H1 (cell line): Measurements from ENCODE around the gene CALHM5. TPM values are rescaled to one million over a fixed set of nuclear protein-coding genes. Genes with fewer than 3 reads are reported as not detected.

ENCODE experiments used
- CTCF ChIA-PET: fragments of 300-600 bp; sonication (Branson Sonifier 250); formaldehyde crosslinking; loops from one replicate; lab custom pipeline; 2021; ENCODE audit not compliant: partially characterized antibody; lab: Charles Lee
- POLR2A ChIA-PET: fragments of 300-600 bp; sonication (Branson Sonifier 250); formaldehyde crosslinking; loops from one replicate; lab custom pipeline; 2021; ENCODE audit warnings: inconsistent platforms; ENCODE audit not compliant: partially characterized antibody; lab: Charles Lee
- DNase-seq, 2 experiments: peaks; one replicate each; pipeline versions ENCODE4 v3.0.0 to v3.0.0-alpha.2; 2010 to 2022; ENCODE audit warnings: low spot score in 2 of 2, low read depth in 1 of 2, mixed read lengths in 1 of 2
- FAIRE-seq: peaks from 2 replicates; lab custom pipeline; 2011; peaks lifted over from hg19 to GRCh38; lab: Jason Lieb, UNC
- H2AFZ ChIP-seq: 2 replicates; pipeline ENCODE4 v1.8.1; 2012; ENCODE audit warnings: low read length, inconsistent platforms
- H2AK5ac ChIP-seq: 2 replicates; pipeline ENCODE4 v1.6.1; 2013; ENCODE audit warnings: low read depth, low read length
- H2BK120ac ChIP-seq: replicated peaks from 2 replicates; pipeline ENCODE3; 2013; ENCODE audit warnings: low read depth, low read length, inconsistent platforms
- H2BK12ac ChIP-seq: 2 replicates; pipeline ENCODE4 v1.6.1; 2013; ENCODE audit warnings: low read depth, low read length
- H2BK15ac ChIP-seq: 2 replicates; pipeline ENCODE4 v1.6.1; 2013; ENCODE audit warnings: low read length
- H2BK20ac ChIP-seq: 2 replicates; pipeline ENCODE4 v1.6.1; 2013; ENCODE audit warnings: low read length
- H2BK5ac ChIP-seq: 2 replicates; pipeline ENCODE4 v1.6.1; 2013; ENCODE audit warnings: low read depth, low read length
- H3K14ac ChIP-seq: 2 replicates; pipeline ENCODE4 v1.6.1; 2013; ENCODE audit warnings: inconsistent platforms; ENCODE audit not compliant: insufficient read length
- H3K18ac ChIP-seq: 2 replicates; pipeline ENCODE4 v1.6.1; 2013; ENCODE audit warnings: low read length; ENCODE audit errors: extremely low read depth
- H3K23ac ChIP-seq: 2 replicates; pipeline ENCODE4 v1.6.1; 2013; ENCODE audit warnings: inconsistent platforms; ENCODE audit not compliant: insufficient read length
- H3K23me2 ChIP-seq: 2 replicates; pipeline ENCODE4 v1.6.1; 2013; ENCODE audit warnings: low read depth, low read length
- H3K27ac ChIP-seq: 2 replicates; pipeline ENCODE4 v1.6.1; 2011; ENCODE audit warnings: low read depth, low read length, inconsistent platforms
- H3K27me3 ChIP-seq, 4 experiments: replicated peaks in 1 of 4; 1 replicate in 1 of 4; 2 replicates in 3 of 4; pipeline versions ENCODE4 v1.6.1 to v1.8.1; 2011 to 2013; ENCODE audit warnings: low read length in 3 of 4, mild to moderate bottlenecking in 3 of 4, inconsistent platforms in 2 of 4, mixed read lengths in 2 of 4, moderate library complexity in 1 of 4; ENCODE audit not compliant: control insufficient read depth in 3 of 4, insufficient read depth in 3 of 4; ENCODE audit errors: extremely low read depth in 1 of 4
- H3K36me3 ChIP-seq, 4 experiments: 2 replicates each; pipeline versions ENCODE4 v1.6.1 to v1.8.1; 2011 to 2013; ENCODE audit warnings: mild to moderate bottlenecking in 4 of 4, low read length in 3 of 4, moderate library complexity in 2 of 4, control low read depth in 1 of 4, inconsistent platforms in 1 of 4; ENCODE audit not compliant: insufficient read depth in 4 of 4, control insufficient read depth in 2 of 4
- H3K4ac ChIP-seq: replicated peaks from 2 replicates; pipeline ENCODE3; 2013; ENCODE audit warnings: low read length, low read depth, mixed read lengths, inconsistent platforms; ENCODE audit not compliant: insufficient read length
- H3K4me1 ChIP-seq, 4 experiments: replicated peaks in 1 of 4; 1 replicate in 1 of 4; 2 replicates in 3 of 4; pipeline versions ENCODE4 v1.6.1 to v1.8.1; 2011 to 2013; ENCODE audit warnings: low read length in 3 of 4, inconsistent platforms in 2 of 4, mixed read lengths in 1 of 4; ENCODE audit not compliant: insufficient read depth in 4 of 4, control insufficient read depth in 3 of 4
- H3K4me2 ChIP-seq, 2 experiments: 2 replicates each; pipeline versions ENCODE4 v1.6.1 to v1.8.1; 2011 to 2013; ENCODE audit warnings: low read depth in 2 of 2, low read length in 2 of 2, control low read depth in 1 of 2, inconsistent platforms in 1 of 2, mild to moderate bottlenecking in 1 of 2; ENCODE audit not compliant: insufficient read depth in 1 of 2
- H3K4me3 ChIP-seq, 4 experiments: fragments of 200-600, 300-600 bp in 1 of 4; sonication (generic), shearing (Covaris generic), sonication (Bioruptor Twin) in 1 of 4; 2 replicates each; pipeline versions ENCODE4 v1.5.1 to v1.8.1; 2011 to 2016; ENCODE audit warnings: low read length in 4 of 4, low read depth in 3 of 4, control low read depth in 2 of 4, inconsistent platforms in 2 of 4, mild to moderate bottlenecking in 2 of 4, mixed read lengths in 1 of 4, moderate library complexity in 1 of 4; ENCODE audit not compliant: insufficient read depth in 2 of 4; ENCODE audit errors: extremely low read depth in 1 of 4
- H3K56ac ChIP-seq: replicated peaks from 2 replicates; pipeline ENCODE3; 2013; ENCODE audit warnings: low read depth, mild to moderate bottlenecking, mixed read lengths, low read length, inconsistent platforms; ENCODE audit not compliant: insufficient read length
- H3K79me1 ChIP-seq: 2 replicates; pipeline ENCODE4 v1.6.1; 2013; ENCODE audit warnings: low read depth, low read length, control low read depth
- H3K79me2 ChIP-seq, 2 experiments: 2 replicates each; pipeline versions ENCODE4 v1.6.1 to v1.8.1; 2012 to 2013; ENCODE audit warnings: low read length in 2 of 2, mild to moderate bottlenecking in 2 of 2, inconsistent platforms in 1 of 2; ENCODE audit not compliant: insufficient read depth in 2 of 2, control insufficient read depth in 1 of 2
- H3K9ac ChIP-seq, 4 experiments: replicated peaks in 1 of 4; 1 replicate in 1 of 4; 2 replicates in 3 of 4; pipeline versions ENCODE4 v1.6.1 to v1.8.1; 2011 to 2013; ENCODE audit warnings: low read depth in 3 of 4, low read length in 3 of 4, control low read depth in 2 of 4, mild to moderate bottlenecking in 2 of 4, moderate library complexity in 2 of 4, inconsistent platforms in 1 of 4; ENCODE audit errors: extremely low read depth in 1 of 4
- H3K9me3 ChIP-seq, 2 experiments: 2 replicates each; pipeline versions ENCODE4 v1.6.1 to v1.8.1; 2012 to 2013; ENCODE audit warnings: mild to moderate bottlenecking in 2 of 2, moderate library complexity in 2 of 2, control low read depth in 1 of 2, inconsistent platforms in 1 of 2, low read depth in 1 of 2, low read length in 1 of 2, mixed read lengths in 1 of 2; ENCODE audit not compliant: insufficient read depth in 2 of 2
- H4K20me1 ChIP-seq, 2 experiments: replicated peaks in 1 of 2; 2 replicates each; pipeline versions ENCODE3 to v1.8.1; 2011 to 2013; ENCODE audit warnings: inconsistent platforms in 2 of 2, low read length in 2 of 2, mild to moderate bottlenecking in 1 of 2; ENCODE audit not compliant: insufficient read depth in 2 of 2, control insufficient read depth in 1 of 2
- H4K5ac ChIP-seq: 2 replicates; pipeline ENCODE4 v1.6.1; 2013; ENCODE audit warnings: low read length, low read depth, mixed read lengths, inconsistent platforms; ENCODE audit not compliant: insufficient read length
- H4K8ac ChIP-seq: 2 replicates; pipeline ENCODE4 v1.8.0; 2013; ENCODE audit warnings: mild to moderate bottlenecking, moderate library complexity, low read length, inconsistent platforms; ENCODE audit not compliant: insufficient read depth; ENCODE audit errors: extremely low read depth
- H4K91ac ChIP-seq: replicated peaks from 2 replicates; pipeline ENCODE3; 2013; ENCODE audit warnings: low read length, mixed read lengths, inconsistent platforms; ENCODE audit not compliant: insufficient read length
- CEBPB ChIP-seq: IDR thresholded peaks from 2 replicates; pipeline ENCODE4 v1.6.1; 2012; ENCODE audit warnings: low read depth, low read length
- FOSL1 ChIP-seq: IDR thresholded peaks from 2 replicates; pipeline ENCODE4 v1.6.1; 2011; ENCODE audit warnings: mild to moderate bottlenecking, low read depth, low read length, moderate library complexity; ENCODE audit not compliant: insufficient read depth
- JUND ChIP-seq: IDR thresholded peaks from 2 replicates; pipeline ENCODE4 v1.6.1; 2011; ENCODE audit warnings: mild to moderate bottlenecking, improper control_type of control experiment, low read length
- POLR2A ChIP-seq, 2 experiments: IDR thresholded peaks; 1 replicate in 1 of 2; 2 replicates in 1 of 2; pipeline ENCODE4 v1.6.1; 2011; ENCODE audit warnings: low read depth in 2 of 2, low read length in 2 of 2, mild to moderate bottlenecking in 2 of 2; ENCODE audit errors: control extremely low read depth in 1 of 2
- POLR2AphosphoS5 ChIP-seq: IDR thresholded peaks from 2 replicates; pipeline ENCODE4 v1.6.1; 2011; ENCODE audit warnings: low read depth, low read length
- POU5F1 ChIP-seq: IDR thresholded peaks from 2 replicates; pipeline ENCODE4 v1.6.1; 2011; ENCODE audit warnings: low read depth, mild to moderate bottlenecking, low read length, moderate library complexity
- SAP30 ChIP-seq: fragments of 300-600 bp; sonication (generic); IDR thresholded peaks from 2 replicates; pipeline ENCODE4 v1.7.1; 2012; ENCODE audit warnings: low read length, moderate library complexity, mild to moderate bottlenecking, inconsistent platforms; ENCODE audit not compliant: insufficient read depth, insufficient replicate concordance
- SP1 ChIP-seq: IDR thresholded peaks from 2 replicates; pipeline ENCODE4 v1.6.1; 2011; ENCODE audit warnings: low read depth, low read length
- TAF1 ChIP-seq: IDR thresholded peaks from 2 replicates; pipeline ENCODE4 v1.6.1; 2011; ENCODE audit warnings: mild to moderate bottlenecking, low read depth, low read length
- WGBS, 2 experiments: shearing (Covaris generic) in 1 of 2; methylation state at CpG; one replicate each; pipeline versions ENCODE4 v1.1.6 to v1.1.7; 2013 to 2015; ENCODE audit warnings: low lambda C conversion rate in 2 of 2, mixed read lengths in 2 of 2, inconsistent platforms in 1 of 2, low coverage in 1 of 2, missing lambda C conversion rate in 1 of 2; ENCODE audit not compliant: insufficient replicate concordance in 2 of 2, insufficient coverage in 1 of 2, insufficient read length in 1 of 2; ENCODE audit errors: extremely low coverage in 1 of 2, missing lambda C conversion rate in 1 of 2; 5-methylcytosine and 5-hydroxymethylcytosine counted together
- polyA plus RNA-seq, 7 experiments: library from polyadenylated mRNA; depleted of rRNA in 3 of 7; stranded (reverse) in 5 of 7; unstranded in 2 of 7; fragments of >200 nt in 5 of 7; fragments of 200-250 nt in 2 of 7; gene quantifications; 1 replicate in 5 of 7; 2 replicates in 1 of 7; 4 replicates in 1 of 7; pipeline versions ENCODE4 v1.2.1 to v1.2.3, GENCODE V29; 2011 to 2013; ENCODE audit warnings: missing spikeins in 2 of 7, mixed read lengths in 2 of 7
- total RNA-seq: library from RNA; stranded (reverse); fragmentation: NEBNext Ultra II Directional; extraction: Animal tissue kit (Norgen Biotek cat#: 25700); gene quantifications from 2 replicates; pipeline ENCODE4 v1.2.1, GENCODE V29; 2021
- TF ChIP-seq, protein P1 (sequence below): IDR thresholded peaks from 2 replicates; pipeline ENCODE4 v1.6.1; 2012; ENCODE audit warnings: low read length, inconsistent platforms

Gene CALHM5
- total and polyA plus RNA-seq, 2 of the 8 experiments (the other 6 are each of a cell fraction or from before 2014, with no cell fraction given), result 0.05 to 0.09 TPM

DNA sequence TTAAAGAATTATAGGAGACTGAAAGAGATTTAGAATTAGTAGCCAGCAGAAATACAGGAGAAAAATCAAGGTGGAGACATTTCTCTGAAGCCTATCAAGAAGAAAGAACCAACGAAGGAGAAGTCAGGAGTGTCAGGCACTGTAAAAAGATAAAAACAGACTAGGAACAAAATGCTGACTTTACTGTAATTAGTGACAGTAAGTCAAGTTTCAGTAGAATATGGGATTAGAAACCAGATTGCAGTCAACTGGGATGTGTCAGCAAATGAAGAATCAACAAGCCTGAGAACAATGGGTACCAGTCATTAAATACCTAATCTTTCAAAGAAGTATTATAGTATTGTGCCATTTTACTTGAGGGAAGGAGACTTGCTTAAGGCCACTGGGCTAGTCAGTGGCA is 28.7 kb upstream of the CALHM5 start:
- Histone ChIP-seq H2BK15ac (no peak overlapping the region), H3K14ac (no peak overlapping the region), H2AK5ac (no peak overlapping the region), H4K20me1 (no peaks in the 10 kb centered on the region), H2BK5ac (no peak overlapping the region), H2BK120ac (no peak overlapping the region), H3K56ac (no peak overlapping the region), H3K27ac (no peak overlapping the region), H3K4me2 (no peak overlapping the region), H3K4me1 (no peaks in the 10 kb centered on the region), H4K5ac (no peak overlapping the region), H4K91ac (no peak overlapping the region), H3K79me1 (no peaks in the 10 kb centered on the region), H2BK12ac (no peak overlapping the region), H3K9ac (no peak overlapping the region), H3K36me3 (no peaks in the 10 kb centered on the region), H4K8ac (no peak overlapping the region), H3K4me3 (no peak overlapping the region), H2AFZ (no peak overlapping the region), H3K18ac (no peak overlapping the region), H3K9me3 (no peaks in the 10 kb centered on the region), H3K79me2 (no peaks in the 10 kb centered on the region), H3K27me3 (no peaks in the 10 kb centered on the region), H3K23me2 (no peaks in the 10 kb centered on the region), H3K23ac (no peak overlapping the region), H3K4ac (no peak overlapping the region), H2BK20ac (no peak overlapping the region)
- CTCF ChIA-PET, result no interaction called here
- POLR2A ChIA-PET, result no interaction called here
- no peak for FAIRE-seq
- DNase-seq, result no peak
- WGBS, 2 experiments, result 86% methylated on average over 1 of the region's 1 CpG; no CpG with 5 or more reads in 1 of the 2 experiments
- TF ChIP-seq POLR2A (IDR thresholded peaks at IDR 0.05; ENCODE audit: control extremely low read depth in 1 of 2, low read depth in 2 of 2, low read length in 2 of 2) (no peak), SP1 (no peak), CEBPB (no peak), JUND (no peak), POU5F1 (no peak), POLR2AphosphoS5 (no peak), TAF1 (no peak), FOSL1 (no peak), SAP30 (no peak)
- TF ChIP-seq, protein P1, sequence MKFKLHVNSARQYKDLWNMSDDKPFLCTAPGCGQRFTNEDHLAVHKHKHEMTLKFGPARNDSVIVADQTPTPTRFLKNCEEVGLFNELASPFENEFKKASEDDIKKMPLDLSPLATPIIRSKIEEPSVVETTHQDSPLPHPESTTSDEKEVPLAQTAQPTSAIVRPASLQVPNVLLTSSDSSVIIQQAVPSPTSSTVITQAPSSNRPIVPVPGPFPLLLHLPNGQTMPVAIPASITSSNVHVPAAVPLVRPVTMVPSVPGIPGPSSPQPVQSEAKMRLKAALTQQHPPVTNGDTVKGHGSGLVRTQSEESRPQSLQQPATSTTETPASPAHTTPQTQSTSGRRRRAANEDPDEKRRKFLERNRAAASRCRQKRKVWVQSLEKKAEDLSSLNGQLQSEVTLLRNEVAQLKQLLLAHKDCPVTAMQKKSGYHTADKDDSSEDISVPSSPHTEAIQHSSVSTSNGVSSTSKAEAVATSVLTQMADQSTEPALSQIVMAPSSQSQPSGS, result no peak
